DOHH2 (cell line): ENCODE results near the gene CCT2.

Source experiments
- H3F3A ChIP-seq: fragments of 200-600 bp; sonication (generic), shearing (Covaris generic); 2 replicates; pipeline ENCODE4 v1.6.0; 2016; ENCODE audit warnings: antibody characterized with exemption, mild to moderate bottlenecking; ENCODE audit not compliant: control insufficient read depth, insufficient read depth
- H3K27ac ChIP-seq: fragments of 200-600 bp; sonication (generic); 2 replicates; pipeline ENCODE4 v1.5.1; 2014; ENCODE audit warnings: low read depth, mild to moderate bottlenecking, low read length, moderate library complexity
- H3K27me3 ChIP-seq: fragments of 200-600 bp; sonication (generic); 2 replicates; pipeline ENCODE4 v1.6.1; 2014; ENCODE audit warnings: mild to moderate bottlenecking, low read length, mixed read lengths; ENCODE audit not compliant: control insufficient read depth
- H3K36me3 ChIP-seq: fragments of 200-600 bp; sonication (generic); 2 replicates; pipeline ENCODE4 v1.6.1; 2014; ENCODE audit warnings: mild to moderate bottlenecking, low read length, moderate library complexity, mixed read lengths; ENCODE audit not compliant: control insufficient read depth
- H3K4me1 ChIP-seq: fragments of 200-600 bp; sonication (generic); 2 replicates; pipeline ENCODE4 v1.6.1; 2014; ENCODE audit warnings: mild to moderate bottlenecking, low read length, mixed read lengths; ENCODE audit not compliant: control insufficient read depth
- H3K4me2 ChIP-seq: fragments of 200-600 bp; sonication (generic); 2 replicates; pipeline ENCODE4 v1.6.0; 2014; ENCODE audit warnings: mild to moderate bottlenecking, low read length, moderate library complexity
- H3K4me3 ChIP-seq: fragments of 200-600 bp; sonication (generic); 2 replicates; pipeline ENCODE4 v1.5.1; 2014; ENCODE audit warnings: mild to moderate bottlenecking, low read length, mixed read lengths
- H3K79me2 ChIP-seq: fragments of 200-600 bp; sonication (generic); 2 replicates; pipeline ENCODE4 v1.6.1; 2014; ENCODE audit warnings: mild to moderate bottlenecking, low read length, mixed read lengths; ENCODE audit not compliant: control insufficient read depth
- H3K9me2 ChIP-seq: fragments of 200-600 bp; sonication (generic); replicated peaks from 2 replicates; pipeline ENCODE4 v1.6.1; 2014; ENCODE audit warnings: mild to moderate bottlenecking, low read length, mixed read lengths; ENCODE audit not compliant: control insufficient read depth
- H3K9me3 ChIP-seq: fragments of 200-600 bp; sonication (generic); 2 replicates; pipeline ENCODE4 v1.6.1; 2014; ENCODE audit warnings: antibody characterized with exemption, low read length, mixed read lengths; ENCODE audit not compliant: control insufficient read depth, insufficient read depth
- H4K20me1 ChIP-seq: fragments of 200-600 bp; sonication (generic); 2 replicates; pipeline ENCODE4 v1.6.0; 2014; ENCODE audit warnings: low read depth, mild to moderate bottlenecking, antibody characterized with exemption, low read length, moderate library complexity; ENCODE audit not compliant: control insufficient read depth, insufficient read depth
- EZH2phosphoT487 ChIP-seq: fragments of 200-600 bp; sonication (generic); IDR thresholded peaks from 2 replicates; pipeline ENCODE4 v1.6.1; 2017; ENCODE audit warnings: borderline replicate concordance, mild to moderate bottlenecking, antibody characterized with exemption, low read length, moderate library complexity, mixed read lengths
- TF ChIP-seq, protein P1 (sequence below): fragments of 200-600 bp; sonication (generic); IDR thresholded peaks from one replicate; pipeline ENCODE4 v1.5.1; 2014; ENCODE audit warnings: antibody characterized with exemption, mild to moderate bottlenecking, low read depth, low read length; ENCODE audit not compliant: poor library complexity, severe bottlenecking

CCT2 gene

GRCh38 chr12:69610126-69610525 lies 24.9 kb downstream of the CCT2 start:
- H3K27me3 ChIP-seq = no peaks in the 10 kb centered on the region
- no peaks in the 10 kb centered on the region for H3K9me3 ChIP-seq
- no peaks in the 10 kb centered on the region for H3K79me2 ChIP-seq
- H3K4me3 ChIP-seq = no peak overlapping the region
- no peaks in the 10 kb centered on the region for H3K36me3 ChIP-seq
- H3K4me2 ChIP-seq = no peak overlapping the region
- no peak for TF ChIP-seq EZH2phosphoT487
- TF ChIP-seq, protein P1, sequence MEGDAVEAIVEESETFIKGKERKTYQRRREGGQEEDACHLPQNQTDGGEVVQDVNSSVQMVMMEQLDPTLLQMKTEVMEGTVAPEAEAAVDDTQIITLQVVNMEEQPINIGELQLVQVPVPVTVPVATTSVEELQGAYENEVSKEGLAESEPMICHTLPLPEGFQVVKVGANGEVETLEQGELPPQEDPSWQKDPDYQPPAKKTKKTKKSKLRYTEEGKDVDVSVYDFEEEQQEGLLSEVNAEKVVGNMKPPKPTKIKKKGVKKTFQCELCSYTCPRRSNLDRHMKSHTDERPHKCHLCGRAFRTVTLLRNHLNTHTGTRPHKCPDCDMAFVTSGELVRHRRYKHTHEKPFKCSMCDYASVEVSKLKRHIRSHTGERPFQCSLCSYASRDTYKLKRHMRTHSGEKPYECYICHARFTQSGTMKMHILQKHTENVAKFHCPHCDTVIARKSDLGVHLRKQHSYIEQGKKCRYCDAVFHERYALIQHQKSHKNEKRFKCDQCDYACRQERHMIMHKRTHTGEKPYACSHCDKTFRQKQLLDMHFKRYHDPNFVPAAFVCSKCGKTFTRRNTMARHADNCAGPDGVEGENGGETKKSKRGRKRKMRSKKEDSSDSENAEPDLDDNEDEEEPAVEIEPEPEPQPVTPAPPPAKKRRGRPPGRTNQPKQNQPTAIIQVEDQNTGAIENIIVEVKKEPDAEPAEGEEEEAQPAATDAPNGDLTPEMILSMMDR = no peak
- 0 out of 2 replicates have a peak, but pooled peaks cover 3% of the 10 kb centered on the region for H3F3A ChIP-seq
- H3K4me1 ChIP-seq = no peaks in the 10 kb centered on the region
- no peaks in the 10 kb centered on the region for H3K9me2 ChIP-seq
- no peak overlapping the region for H3K27ac ChIP-seq
- H4K20me1 ChIP-seq = no peaks in the 10 kb centered on the region

DNA sequence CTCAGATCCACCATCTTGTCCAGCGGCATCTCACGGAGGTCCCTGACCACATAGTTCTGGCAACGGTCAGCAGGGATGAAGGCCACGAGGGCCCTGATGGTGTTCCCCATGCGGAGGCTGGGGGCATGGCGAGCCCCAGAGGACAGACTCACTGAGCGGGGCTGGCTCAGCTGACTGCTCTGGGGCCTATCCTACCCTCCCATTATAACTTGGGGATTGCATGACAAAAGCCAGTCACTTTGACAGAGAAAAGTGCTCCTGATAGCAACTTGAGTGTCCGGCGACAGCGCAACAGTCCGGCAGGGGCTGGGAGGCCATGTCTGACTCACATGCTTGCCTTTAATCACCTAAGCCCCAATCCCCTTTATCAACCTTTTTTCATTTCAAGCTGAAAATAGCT lies 25.5 kb downstream of the CCT2 start, which contains the start of gene LRRC10:
Gene LRRC10 (minus strand): TSS at position 179 of the 400 bp plus-strand sequence. CDS start 69 bp downstream, at position 110.
- TF ChIP-seq, protein P1 = no peak
- TF ChIP-seq EZH2phosphoT487 = no peak
- H3K9me2 ChIP-seq = no peaks in the 10 kb centered on the region
- H3K27me3 ChIP-seq = no peaks in the 10 kb centered on the region
- H3F3A ChIP-seq = 0 out of 2 replicates have a peak, but pooled peaks cover 3% of the 10 kb centered on the region
- H3K9me3 ChIP-seq = no peaks in the 10 kb centered on the region
- H3K36me3 ChIP-seq = no peaks in the 10 kb centered on the region
- H3K4me3 ChIP-seq = no peak within 1 kb of the TSS
- H3K4me2 ChIP-seq = no peak within 1 kb of the TSS
- no peaks in the 10 kb centered on the region for H3K4me1 ChIP-seq
- no peaks in the 10 kb centered on the region for H3K79me2 ChIP-seq
- no peaks in the 10 kb centered on the region for H4K20me1 ChIP-seq
- no peak within 1 kb of the TSS for H3K27ac ChIP-seq

GRCh38 chr12:69613351-69613750 lies 28.1 kb downstream of the CCT2 start:
- Histone ChIP-seq H3K4me1 (no peaks in the 10 kb centered on the region), H3K9me2 (no peaks in the 10 kb centered on the region), H3K9me3 (no peaks in the 10 kb centered on the region), H3K79me2 (no peaks in the 10 kb centered on the region), H4K20me1 (no peaks in the 10 kb centered on the region), H3K27me3 (no peaks in the 10 kb centered on the region), H3K4me3 (no peak overlapping the region), H3F3A (no peaks in the 10 kb centered on the region), H3K36me3 (no peaks in the 10 kb centered on the region), H3K4me2 (no peak overlapping the region), H3K27ac (no peak overlapping the region)
- TF ChIP-seq, protein P1 = no peak
- no peak for TF ChIP-seq EZH2phosphoT487
